Lower leg skin (tissue), 4 donors: ENCODE results near the gene CLMN. TPM values are rescaled to one million over a fixed set of nuclear protein-coding genes. Genes with fewer than 3 reads are reported as not detected.
A peak's percentile ranks its signal among the peaks of the same experiment; 100 is the strongest.

Experiments used
- DNase-seq, 2 donors: peaks; one replicate each; pipeline ENCODE4 v3.0.0-alpha.2; 2019; ENCODE audit warnings: low spot score in 2 of 2
- H3K4me3 ChIP-seq: fragments of 200-600 bp; sonication (generic); 2 replicates; pipeline ENCODE4 v1.5.1; 2017; ENCODE audit warnings: mild to moderate bottlenecking, low read depth; ENCODE audit not compliant: poor library complexity, severe bottlenecking
- CTCF ChIP-seq, 3 donors: fragments of 450-650 bp; IDR thresholded peaks; one replicate each; pipeline ENCODE4 v1.5.1; 2016; ENCODE audit warnings: antibody characterized with exemption in 3 of 3, mild to moderate bottlenecking in 3 of 3, moderate library complexity in 2 of 3
- POLR2A ChIP-seq, 2 donors: fragments of 450-650 bp; IDR thresholded peaks; one replicate each; pipeline ENCODE4 v1.6.1; 2016 to 2017; ENCODE audit warnings: antibody characterized with exemption in 2 of 2, mild to moderate bottlenecking in 1 of 2, moderate library complexity in 1 of 2
- WGBS, 2 donors: methylation state at CpG; one replicate each; pipeline ENCODE4 v1.1.5; 2018; 5-methylcytosine and 5-hydroxymethylcytosine counted together
- intact Hi-C: fragments of 100-400 bp; cut with DNase I; formaldehyde crosslinking; loops from one replicate; pipeline ENCODE4 v1.15.0; 2023; ENCODE audit warnings: low total_unique reads
- total RNA-seq, 4 donors: library from RNA; depleted of rRNA; stranded (reverse); fragments of >200 nt; gene quantifications; one replicate each; pipeline ENCODE4 v1.1.0, GENCODE V29; 2016

The CLMN gene
- total RNA-seq, 4 donors from 2014 or later = 5.6 to 7.6 (median 7.2) TPM

DNA sequence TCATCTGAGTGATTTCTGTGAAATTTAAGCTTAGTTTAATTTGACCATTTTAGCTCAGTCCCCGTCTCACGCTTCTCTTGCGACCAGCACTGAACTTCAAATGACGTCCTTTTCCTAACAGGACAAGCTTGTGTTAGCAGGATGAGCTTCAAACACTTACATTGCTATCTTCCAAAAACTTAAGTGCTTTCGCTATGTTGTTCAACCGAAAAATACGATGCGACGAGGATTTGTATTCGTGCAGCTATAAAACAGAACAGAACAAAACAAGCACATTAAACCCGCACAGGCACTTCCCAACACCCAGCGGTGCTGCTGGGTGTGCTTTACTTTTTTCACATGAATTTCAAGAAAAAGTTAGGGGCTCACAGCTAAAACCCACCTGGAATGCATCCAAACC, 98.2 kb downstream of the CLMN start:
- intact Hi-C loops = no loop called here
- WGBS, 2 donors = 91 to 94% methylated on average over 12 of the region's 12 CpGs
- H3K4me3 ChIP-seq = no peak overlapping the region
- no peak for TF ChIP-seq POLR2A (IDR thresholded peaks at IDR 0.05)
- no peak for TF ChIP-seq CTCF (IDR thresholded peaks at IDR 0.05)
- peak in 1 of 2 donors; percentile 59 for DNase-seq

DNA sequence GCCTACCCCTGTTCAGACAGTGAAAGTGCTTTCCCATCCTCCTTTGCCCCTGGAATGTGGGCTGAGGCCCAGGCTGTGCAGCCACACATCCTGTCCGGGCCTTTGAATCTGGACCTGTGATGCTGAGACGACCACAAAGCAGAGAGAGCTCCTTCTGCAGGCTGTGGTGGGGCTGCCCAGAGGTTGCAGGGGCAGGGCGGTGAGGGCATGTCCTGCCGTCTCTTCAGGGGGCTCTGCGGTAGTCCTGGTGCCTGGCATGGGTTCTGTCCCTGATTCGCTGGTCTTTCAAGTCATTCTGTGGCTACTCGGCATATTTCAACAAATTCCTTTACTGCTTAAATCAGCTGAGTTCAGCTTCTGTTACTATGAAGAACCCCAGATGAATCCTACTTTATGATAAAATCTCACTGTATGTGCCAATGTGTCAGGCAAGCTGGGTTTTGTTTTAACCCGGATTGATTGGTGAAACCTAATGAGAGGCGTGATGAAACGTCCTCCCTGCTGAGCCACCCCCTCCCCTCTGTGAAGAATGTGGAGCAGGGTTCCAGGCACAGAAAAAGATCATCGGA, 99.0 kb downstream of the CLMN start:
- TF ChIP-seq CTCF (IDR thresholded peaks at IDR 0.05) = no peak
- TF ChIP-seq POLR2A (IDR thresholded peaks at IDR 0.05) = no peak
- intact Hi-C loops = no loop called here
- WGBS, 2 donors = 61 to 63% methylated on average over 10 to 11 of the region's 11 CpGs
- DNase-seq = peak in 1 of 2 donors; percentile 23
- no peak overlapping the region for H3K4me3 ChIP-seq

DNA sequence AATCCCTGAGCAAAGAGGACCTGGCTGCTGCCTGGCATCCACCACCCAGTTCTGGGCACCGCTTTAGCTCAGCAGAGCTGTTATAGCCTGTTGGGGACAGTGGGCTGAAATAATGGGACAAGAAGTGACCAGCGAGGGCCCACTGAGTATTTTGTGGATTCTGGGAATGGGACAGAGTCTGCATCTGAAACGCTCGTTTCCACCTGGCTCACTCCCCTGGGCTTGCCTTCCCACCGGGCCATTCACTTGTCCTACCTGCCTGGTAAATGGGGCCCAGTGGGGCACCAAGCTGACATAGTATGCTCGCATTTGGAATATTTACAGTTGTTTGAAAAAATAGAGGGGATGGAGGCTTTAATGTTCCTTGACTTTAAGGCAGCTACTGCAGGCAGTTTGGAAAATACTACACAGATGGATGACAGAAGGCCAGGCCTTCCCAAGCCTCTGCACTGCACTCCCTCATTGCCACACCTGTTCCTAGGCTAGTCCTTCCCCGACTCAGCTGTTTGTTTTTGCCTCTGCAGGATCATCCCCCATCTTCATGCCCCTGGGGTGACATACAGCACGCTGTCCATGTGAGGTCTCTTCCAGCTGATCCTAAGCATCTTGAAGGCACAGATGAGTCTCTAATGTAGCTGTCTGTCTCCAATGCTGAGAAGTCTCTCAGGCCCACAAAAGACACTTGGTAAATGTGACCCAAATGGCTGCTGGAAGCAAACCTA, 101.1 kb downstream of the CLMN start:
- 80 to 82% methylated on average over 8 of the region's 8 CpGs for WGBS, 2 donors

GRCh38 chr14:95218006-95218405, 101.7 kb downstream of the CLMN start:
- no peak overlapping the region for H3K4me3 ChIP-seq
- TF ChIP-seq POLR2A (IDR thresholded peaks at IDR 0.05) (no peak), CTCF (IDR thresholded peaks at IDR 0.05) (no peak)
- intact Hi-C loops = no loop called here
- DNase-seq = no peak
- WGBS, 2 donors = 92 to 97% methylated on average over 4 of the region's 4 CpGs

More for the DNA sequence above, 101.1 kb downstream of the CLMN start:
- no peak overlapping the region for H3K4me3 ChIP-seq
- peak in 1 of 2 donors; percentile 57 for DNase-seq
- TF ChIP-seq CTCF (IDR thresholded peaks at IDR 0.05) (no peak), POLR2A (IDR thresholded peaks at IDR 0.05) (no peak)
- intact Hi-C loops = no loop called here

GRCh38 chr14:95217391-95217900, 102.3 kb downstream of the CLMN start:
- no peak for DNase-seq
- no peak overlapping the region for H3K4me3 ChIP-seq
- intact Hi-C loops = no loop called here
- TF ChIP-seq POLR2A (IDR thresholded peaks at IDR 0.05) (no peak), CTCF (IDR thresholded peaks at IDR 0.05) (no peak)
- WGBS, 2 donors = 86 to 88% methylated on average over 10 of the region's 10 CpGs
